Measurements from ENCODE around the gene NCOA7. TPM values are rescaled to one million over a fixed set of nuclear protein-coding genes. Genes with fewer than 3 reads are reported as not detected.

The NCOA7 gene
- total RNA-seq, 1 experiment from 2014 or later: 37.3 TPM

GRCh38 chr6:125759184-125759902 lies 31.4 kb upstream of the NCOA7 start:
- no TSS peak for BruUV-seq (replicated peaks)
- TF ChIP-seq CTCF (IDR thresholded peaks at IDR 0.05) (peak; percentile 77), REST (IDR thresholded peaks at IDR 0.05; ENCODE audit: insufficient read depth in 1 of 2, low read depth in 2 of 2, low read length in 1 of 2) (no peak)
- DNase-seq (ENCODE audit: low read depth, low spot score) (no peak), ATAC-seq (peak; percentile 64; the same call in 1 of the 2 replicates)
- peaks cover 42% of the 10 kb centered on the region for H3K27me3 ChIP-seq (ENCODE audit: control insufficient read depth, insufficient read depth, low read length)
- CTCF ChIA-PET: no interaction called here
- H3K4me1 ChIP-seq (ENCODE audit: control insufficient read depth, insufficient read depth, low read length): no peaks in the 10 kb centered on the region
- H3K36me3 ChIP-seq (ENCODE audit: control insufficient read depth, insufficient read depth, low read length): no peaks in the 10 kb centered on the region
- in situ Hi-C loops (cut with HindIII; ENCODE audit: low pct_unique_long_range_greater_than_20kb, low sequenced_read_pairs): no loop called here
- intact Hi-C loops (cut with micrococcal nuclease; ENCODE audit: unreplicated experiment): no loop called here
- no peak overlapping the region for H3K4me3 ChIP-seq (ENCODE audit: low read depth in 2 of 2, low read length in 2 of 2)
- no peaks in the 10 kb centered on the region for H3K9me3 ChIP-seq (ENCODE audit: control insufficient read depth, insufficient read depth, low read depth, low read length)
- no peak overlapping the region for H3K27ac ChIP-seq (ENCODE audit: low read length)
- POLR2A ChIA-PET: no interaction called here

- ATAC-seq: no peak
- Histone ChIP-seq H3K9me3 (ENCODE audit: control insufficient read depth, insufficient read depth, low read depth, low read length) (no peaks in the 10 kb centered on the region), H3K4me1 (ENCODE audit: control insufficient read depth, insufficient read depth, low read length) (no peaks in the 10 kb centered on the region), H3K27ac (ENCODE audit: low read length) (no peak overlapping the region), H3K27me3 (ENCODE audit: control insufficient read depth, insufficient read depth, low read length) (peaks cover 39% of the 10 kb centered on the region), H3K36me3 (ENCODE audit: control insufficient read depth, insufficient read depth, low read length) (no peaks in the 10 kb centered on the region), H3K4me3 (ENCODE audit: low read depth in 2 of 2, low read length in 2 of 2) (no peak overlapping the region)
- intact Hi-C loops (cut with micrococcal nuclease; ENCODE audit: unreplicated experiment) (no loop called here), in situ Hi-C loops (cut with HindIII; ENCODE audit: low pct_unique_long_range_greater_than_20kb, low sequenced_read_pairs) (no loop called here)
- ChIA-PET CTCF (no interaction called here), POLR2A (no interaction called here)
- no TSS peak for BruUV-seq (replicated peaks)
- DNase-seq (ENCODE audit: low read depth, low spot score): no peak
- TF ChIP-seq POLR2AphosphoS5 (IDR thresholded peaks at IDR 0.05; ENCODE audit: low read depth, low read length) (no peak), TCF7L2 (IDR thresholded peaks at IDR 0.05; ENCODE audit: low read depth, low read length) (no peak)
These were observed 30.8 kb upstream of the NCOA7 start for GRCh38 chr6:125759959-125760457.

GRCh38 chr6:125764121-125764671 lies 26.6 kb upstream of the NCOA7 start:
- Histone ChIP-seq H3K27ac (ENCODE audit: low read length) (no peak overlapping the region), H3K27me3 (ENCODE audit: control insufficient read depth, insufficient read depth, low read length) (peaks cover 28% of the 10 kb centered on the region; the same call in 1 of the 2 replicates), H3K4me1 (ENCODE audit: control insufficient read depth, insufficient read depth, low read length) (no peaks in the 10 kb centered on the region), H3K9me3 (ENCODE audit: control insufficient read depth, insufficient read depth, low read depth, low read length) (no peaks in the 10 kb centered on the region), H3K4me3 (ENCODE audit: low read depth in 2 of 2, low read length in 2 of 2) (no peak overlapping the region), H3K36me3 (ENCODE audit: control insufficient read depth, insufficient read depth, low read length) (no peaks in the 10 kb centered on the region)
- ChIA-PET CTCF (no interaction called here), POLR2A (no interaction called here)
- no peak for DNase-seq (ENCODE audit: low read depth, low spot score)
- no peak for ATAC-seq
- BruUV-seq (replicated peaks): no TSS peak
- intact Hi-C loops (cut with micrococcal nuclease; ENCODE audit: unreplicated experiment): no loop called here
- TF ChIP-seq POLR2AphosphoS5 (IDR thresholded peaks at IDR 0.05; ENCODE audit: low read depth, low read length) (no peak), CTCF (IDR thresholded peaks at IDR 0.05) (no peak)
- in situ Hi-C loops (cut with HindIII; ENCODE audit: low pct_unique_long_range_greater_than_20kb, low sequenced_read_pairs): no loop called here

Measured in Panc1 (cell line).